Left colon (tissue), 2 donors: Measurements from ENCODE around the gene CPSF4L. TPM values are rescaled to one million over a fixed set of nuclear protein-coding genes. Genes with fewer than 3 reads are reported as not detected.
A peak's percentile ranks its signal among the peaks of the same experiment; 100 is the strongest.
"Not testable (repeated sequence)": the region's sequence is repeated elsewhere in the genome, so short reads cannot be mapped to it uniquely, and the experiment has no call there.

Experiments used
- ATAC-seq: fragments of 200-7000 bp; cut with Tn5 transposase; one replicate; pipeline ENCODE4 v1.9.1; 2020; ENCODE audit warnings: mild to moderate bottlenecking, moderate library complexity
- DNase-seq, 2 donors: peaks; one replicate each; pipeline ENCODE4 v3.0.0-alpha.2; 2020
- intact Hi-C, 2 donors: fragments of 100-400 bp; cut with DNase I in 1 of 2; cut with micrococcal nuclease in 1 of 2; formaldehyde crosslinking; loops; one replicate each; pipeline versions ENCODE4 v1.11.2 to v1.14.0; 2022; cut with DNase I, micrococcal nuclease
- total RNA-seq, 2 donors: library from RNA; stranded (reverse); fragmentation: NEBNext Ultra II Directional; extraction: Animal tissue kit (Norgen Biotek cat#: 25700); gene quantifications; one replicate each; pipeline ENCODE4 v1.2.1, GENCODE V29; 2021
- donor health status: DM: no; HTN: no; CAD: no.
- donor health status: DM: yes; HTN: yes; CAD: no.

CPSF4L gene
- total RNA-seq, 2 donors from 2014 or later, result 0.20 TPM; not detected in 1

DNA sequence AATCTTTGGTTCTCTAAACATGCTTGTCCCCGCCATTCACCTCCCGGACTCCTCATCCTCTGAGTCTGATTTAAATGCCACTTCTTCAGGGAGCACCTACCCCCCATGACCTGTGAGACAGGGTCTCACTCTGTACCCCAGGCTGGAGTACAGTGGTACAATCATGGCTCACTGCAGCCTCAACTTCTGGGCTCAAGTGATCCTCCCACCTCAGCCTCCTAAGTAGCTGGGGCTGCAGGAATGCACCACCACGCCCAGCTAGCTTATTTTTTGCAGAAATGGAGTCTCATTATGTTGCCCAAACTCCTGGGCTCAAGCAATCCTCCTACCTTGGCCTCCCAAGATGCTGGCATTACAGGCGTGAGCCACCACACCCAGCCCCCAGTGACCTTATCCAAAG lies 12.8 kb upstream of the CPSF4L start:
- DNase-seq, result no peak
- intact Hi-C loops, result no loop called here
- ATAC-seq, result no peak

DNA sequence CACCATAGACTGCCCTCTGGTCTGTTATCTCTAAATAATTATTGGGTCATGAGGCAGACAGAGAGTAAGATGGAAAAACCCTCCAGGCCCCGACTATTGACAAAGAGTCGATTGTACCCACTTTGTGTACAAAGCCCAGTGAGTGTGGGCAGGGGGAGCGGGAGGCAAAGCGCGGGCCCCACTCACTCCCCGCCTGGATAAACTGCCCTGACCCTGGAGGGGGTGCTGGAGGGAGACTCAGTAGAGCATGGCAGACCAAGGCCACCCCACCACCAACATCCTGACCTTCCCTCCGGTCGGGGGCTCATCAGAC lies 11.2 kb upstream of the CPSF4L start:
- ATAC-seq (no peak), DNase-seq (no peak)
- intact Hi-C loops, result no loop called here

GRCh38 chr17:73271072-73271471 lies 9.4 kb upstream of the CPSF4L start:
- intact Hi-C loops, result no loop called here
- peak; percentile 88 for ATAC-seq
- DNase-seq, result no peak

DNA sequence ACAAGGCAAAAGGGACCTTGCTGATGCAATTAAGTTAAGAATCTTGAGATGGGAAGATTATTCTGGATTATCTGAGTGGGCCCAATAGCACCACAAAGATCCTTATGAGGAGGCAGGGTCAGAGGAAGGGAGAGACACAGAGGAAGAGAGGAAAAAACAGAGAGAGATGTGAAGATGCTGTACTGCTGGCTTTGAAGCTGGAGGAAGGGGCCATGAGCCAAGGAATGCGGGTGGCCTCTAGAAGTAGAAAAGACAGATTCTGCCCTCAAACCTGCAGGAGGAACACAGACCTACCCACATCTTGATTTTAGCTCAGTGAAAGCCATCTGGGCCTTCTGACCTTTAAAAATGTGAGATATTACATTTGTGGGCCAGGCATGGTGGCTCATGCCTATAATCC lies 8.1 kb upstream of the CPSF4L start:
- intact Hi-C loops, result no loop called here
- DNase-seq, result no peak
- no peak for ATAC-seq

GRCh38 chr17:73269329-73269615 lies 7.6 kb upstream of the CPSF4L start:
- no peak for ATAC-seq
- no peak for DNase-seq
- intact Hi-C loops, result no loop called here

GRCh38 chr17:73268582-73269328 lies 7.1 kb upstream of the CPSF4L start:
- DNase-seq, result no peak
- ATAC-seq, result no peak
- intact Hi-C loops, result no loop called here

DNA sequence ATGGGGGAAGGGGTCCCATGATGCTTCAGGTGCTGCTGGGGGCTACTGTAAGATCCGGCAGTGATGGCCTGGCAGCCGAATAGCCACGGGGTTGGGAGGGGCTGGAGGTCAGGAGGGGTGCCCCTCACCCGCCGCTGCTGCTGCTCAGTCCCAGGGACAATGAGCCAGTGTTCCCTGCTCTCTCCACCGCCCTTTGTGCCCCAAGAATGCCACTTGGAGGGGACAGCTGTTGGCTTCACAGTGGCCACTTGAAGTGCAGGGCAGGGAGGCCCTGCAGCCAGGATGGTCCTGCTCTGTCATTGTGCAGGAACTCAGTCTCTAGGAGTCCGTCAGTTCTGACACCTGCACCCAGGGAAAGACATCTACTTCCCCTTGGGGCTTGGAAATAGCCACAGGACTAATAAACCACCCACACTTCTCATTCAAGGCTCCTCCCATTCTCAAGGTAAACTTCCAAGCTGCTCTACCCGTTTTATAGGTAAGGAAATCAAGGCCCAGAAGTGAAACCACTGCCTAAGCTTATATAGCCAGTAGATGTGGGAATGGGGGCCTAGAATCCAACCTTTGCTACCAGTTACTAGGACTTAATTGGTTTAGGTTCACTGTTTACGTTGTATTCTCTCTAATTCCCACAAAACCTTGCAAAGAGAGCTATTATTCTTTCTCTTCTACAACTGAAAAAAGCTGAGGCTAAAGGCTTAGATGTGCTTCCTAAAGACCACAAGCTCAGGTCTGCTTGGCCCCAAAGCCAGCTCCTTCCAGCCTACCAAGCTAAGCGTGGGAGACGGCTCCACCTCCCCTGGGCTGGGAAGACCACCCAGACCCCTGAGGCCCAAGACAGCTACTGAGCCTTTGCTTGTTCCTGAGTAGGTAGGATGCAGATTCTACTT lies 6.2 kb upstream of the CPSF4L start:
- ATAC-seq (peak; percentile 21), DNase-seq (no peak)
- intact Hi-C loops, result no loop called here

DNA sequence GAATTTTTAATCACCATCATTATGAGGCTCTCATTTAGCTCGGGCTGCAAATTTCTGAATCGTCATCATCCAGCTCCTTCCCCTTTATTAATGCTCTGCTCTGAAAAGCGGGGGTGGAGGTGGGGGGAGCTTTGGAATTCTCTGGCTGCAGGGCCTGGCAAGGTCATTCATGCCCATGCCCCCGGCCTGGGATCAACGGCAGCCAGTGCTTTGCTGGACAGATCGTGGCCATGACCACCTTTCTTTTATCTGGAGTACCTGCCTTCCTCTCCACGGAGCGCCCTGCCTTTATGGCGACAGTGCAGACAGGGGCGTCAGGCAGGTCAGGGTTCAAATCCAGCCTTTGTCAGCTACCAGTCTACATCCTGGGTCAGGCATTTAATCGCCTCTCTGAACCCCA lies 5.1 kb upstream of the CPSF4L start:
- ATAC-seq (no peak), DNase-seq (no peak)
- intact Hi-C loops, result no loop called here

- DNase-seq (no peak), ATAC-seq (no peak)
- intact Hi-C loops, result no loop called here
These were observed 4.3 kb upstream of the CPSF4L start for GRCh38 chr17:73265646-73266640.

DNA sequence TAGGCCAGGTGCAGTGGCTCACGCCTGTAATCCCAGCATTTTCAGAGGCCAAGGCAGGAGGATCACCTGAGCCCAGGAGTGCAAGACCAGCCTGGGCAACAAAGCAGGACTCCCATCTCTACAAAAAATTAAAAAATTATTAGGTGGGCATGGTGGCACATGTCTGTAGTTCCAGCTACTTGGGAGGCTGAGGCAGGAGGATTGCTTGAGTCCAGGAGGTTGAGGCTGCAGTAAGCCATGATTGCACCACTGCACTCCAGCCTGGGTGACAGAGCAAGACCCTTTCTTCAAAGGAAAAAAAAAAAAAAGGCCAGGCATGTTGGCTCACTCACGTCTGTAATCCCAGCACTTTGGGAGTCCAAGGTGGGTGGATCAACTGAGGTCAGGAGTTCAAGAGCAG lies 2.8 kb upstream of the CPSF4L start:
- DNase-seq, intact Hi-C loops, ATAC-seq: not testable (repeated sequence)

DNA sequence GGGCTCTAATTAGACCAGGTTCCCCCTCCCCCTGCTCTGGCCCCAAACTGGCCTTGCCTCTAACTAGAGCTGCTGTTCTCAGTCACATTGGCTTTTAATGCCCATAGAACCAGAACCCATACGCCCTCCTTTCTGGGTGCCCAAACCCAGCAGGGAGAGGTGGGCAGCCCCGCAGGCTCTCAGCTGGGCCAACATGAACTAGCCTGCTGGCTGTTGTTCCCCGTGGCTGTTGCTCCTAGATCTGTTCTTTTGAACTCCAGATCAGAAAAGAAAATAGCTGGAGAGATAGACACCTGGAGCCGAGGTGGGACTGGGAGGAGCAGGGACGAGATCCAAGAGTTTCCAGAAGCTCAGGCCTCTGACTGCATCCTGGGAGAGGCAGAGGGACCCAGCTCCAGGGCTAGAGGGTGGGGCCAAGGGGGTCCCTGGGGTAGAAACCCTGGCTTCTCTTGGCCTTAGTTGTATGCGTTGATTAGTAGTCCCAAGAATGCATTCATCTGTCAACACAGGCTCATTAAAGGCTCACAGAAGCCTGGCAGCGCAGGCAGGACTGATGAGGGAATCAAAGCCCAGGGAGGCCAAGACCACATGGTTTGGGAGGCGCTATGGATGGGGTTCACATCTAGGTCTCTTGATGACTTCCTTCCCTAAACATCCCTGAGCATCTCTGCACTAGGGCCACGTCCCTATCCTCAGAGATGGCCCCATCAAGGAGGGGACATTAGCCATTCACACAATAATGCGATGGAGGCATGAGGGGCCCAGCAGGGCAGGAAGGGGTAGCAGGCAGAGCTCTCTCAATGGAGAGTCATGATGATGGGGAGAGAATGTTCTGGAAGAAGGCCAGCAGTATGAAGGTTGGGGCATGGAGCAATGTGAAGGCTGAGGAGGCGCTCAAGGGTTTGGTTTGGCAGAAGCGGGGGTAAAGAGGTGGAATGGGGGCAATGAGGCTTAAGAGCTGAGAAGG lies 1.3 kb upstream of the CPSF4L start:
- peak; percentile 24 for ATAC-seq
- no peak for DNase-seq
- intact Hi-C loops, result no loop called here

DNA sequence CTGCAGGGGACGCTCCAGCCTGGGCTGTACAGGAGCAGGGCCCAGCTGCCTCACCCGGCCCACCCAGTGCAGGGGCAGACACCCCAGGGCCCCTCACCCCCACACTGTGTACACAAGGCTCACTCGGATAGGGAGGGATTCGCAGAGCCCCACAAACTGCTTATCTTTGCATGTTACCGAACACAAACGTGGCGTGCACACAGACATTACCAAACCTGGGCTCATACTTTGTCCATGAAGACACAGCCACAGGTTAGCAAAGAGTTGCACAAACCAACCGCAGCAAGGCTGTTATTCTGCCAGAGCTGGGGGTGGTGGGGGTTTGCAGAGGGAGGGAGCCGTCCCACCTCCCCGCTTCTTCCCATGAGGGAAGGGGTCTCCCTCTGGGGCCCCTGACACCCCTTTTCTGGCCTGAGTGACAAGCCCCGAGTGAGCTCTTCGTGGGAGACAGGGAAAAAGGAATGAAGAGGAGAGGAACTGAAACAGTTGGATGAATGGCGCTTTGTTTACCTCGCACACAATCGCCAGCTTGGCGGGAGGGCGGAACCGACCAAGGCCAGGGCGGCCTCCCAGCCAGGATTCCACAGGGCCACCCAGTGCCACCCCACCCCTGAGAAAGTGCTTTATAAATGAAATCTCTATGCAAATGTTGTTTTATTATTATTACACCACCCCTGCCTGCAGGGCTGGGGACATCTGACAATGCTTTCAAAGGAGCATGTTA lies 434 bp upstream of the CPSF4L start:
- intact Hi-C loops, result no loop called here
- peak; percentile 96 for ATAC-seq

GRCh38 chr17:73257516-73257915 lies 4.2 kb downstream of the CPSF4L start:
- intact Hi-C loops, result loop anchor here (5.0 kb wide), 1 partner anchor 115 kb away; no protein-coding TSS in a partner anchor
- DNase-seq (peak in 1 of 2 donors; percentile 15), ATAC-seq (no peak)

More for the DNA sequence above, 434 bp upstream of the CPSF4L start:
- peak; percentile 83 to 84 for DNase-seq

- DNase-seq (no peak), ATAC-seq (no peak)
- intact Hi-C loops, result loop anchor here (5.0 kb wide), 1 partner anchor 116 kb away; no protein-coding TSS in a partner anchor
These were observed 5.5 kb downstream of the CPSF4L start for GRCh38 chr17:73256220-73256619.

- intact Hi-C loops, result loop anchor here (5.0 kb wide), 1 partner anchor 117 kb away; no protein-coding TSS in a partner anchor
- ATAC-seq, result peak; percentile 75
- peak in 1 of 2 donors; percentile 65 for DNase-seq
These were observed 6.0 kb downstream of the CPSF4L start for GRCh38 chr17:73255671-73256181.

GRCh38 chr17:73251871-73252270 lies 9.8 kb downstream of the CPSF4L start:
- intact Hi-C loops, result no loop called here
- DNase-seq (no peak), ATAC-seq (no peak)
